HepG2 (cell line): ENCODE results near the gene TRIM15. TPM values are rescaled to one million over a fixed set of nuclear protein-coding genes. Genes with fewer than 3 reads are reported as not detected.

ENCODE experiments used
- CBFB ChIP-seq: sonication (generic); formaldehyde crosslinking; IDR thresholded peaks from 2 replicates; pipeline ENCODE4 v1.4.0; 2020; ENCODE audit warnings: missing genetic modification reagents
- FOXJ3 ChIP-seq: sonication (generic); formaldehyde crosslinking; IDR thresholded peaks from 2 replicates; pipeline ENCODE4 v1.4.0; 2020; ENCODE audit warnings: missing genetic modification reagents, mild to moderate bottlenecking, borderline replicate concordance
- FOXK2 ChIP-seq: fragments of 450-650 bp; IDR thresholded peaks from 2 replicates; pipeline ENCODE4 v1.6.1; 2016
- HOXA3 ChIP-seq: sonication (generic); formaldehyde crosslinking; IDR thresholded peaks from 2 replicates; pipeline ENCODE4 v1.5.0; 2020; ENCODE audit warnings: missing genetic modification reagents
- KLF6 ChIP-seq: IDR thresholded peaks from 2 replicates; pipeline ENCODE4 v1.8.0; 2016; ENCODE audit warnings: missing biosample characterization, missing genetic modification reagents
- MATR3 ChIP-seq: sonication (generic); formaldehyde crosslinking; IDR thresholded peaks from 2 replicates; pipeline ENCODE4 v1.4.0; 2020; ENCODE audit warnings: missing genetic modification reagents
- PAX8 ChIP-seq: sonication (generic); formaldehyde crosslinking; IDR thresholded peaks from 2 replicates; pipeline ENCODE4 v1.8.0; 2022; ENCODE audit warnings: mild to moderate bottlenecking, missing genetic modification reagents, borderline replicate concordance
- PHF5A ChIP-seq: IDR thresholded peaks from one replicate; pipeline ENCODE4 v1.6.1; 2018; ENCODE audit warnings: low read depth, missing genetic modification reagents; ENCODE audit not compliant: unreplicated experiment
- PHF8 ChIP-seq: sonication (generic); formaldehyde crosslinking; IDR thresholded peaks from 2 replicates; pipeline ENCODE4 v1.5.0; 2020; ENCODE audit warnings: missing genetic modification reagents
- POGZ ChIP-seq: sonication (generic); formaldehyde crosslinking; IDR thresholded peaks from 2 replicates; pipeline ENCODE4 v1.4.0; 2020; ENCODE audit warnings: mild to moderate bottlenecking, missing genetic modification reagents
- SSRP1 ChIP-seq: IDR thresholded peaks from 2 replicates; pipeline ENCODE4 v1.6.1; 2016; ENCODE audit warnings: control low read depth
- ZMYM4 ChIP-seq: sonication (generic); formaldehyde crosslinking; IDR thresholded peaks from 2 replicates; pipeline ENCODE4 v1.8.1; 2023; ENCODE audit warnings: mild to moderate bottlenecking, missing genetic modification reagents
- ZNF343 ChIP-seq: sonication (generic); formaldehyde crosslinking; IDR thresholded peaks from 2 replicates; pipeline ENCODE4 v1.4.0; 2020; ENCODE audit warnings: mild to moderate bottlenecking, missing genetic modification reagents
- ZNF563 ChIP-seq: sonication (generic); formaldehyde crosslinking; IDR thresholded peaks from 2 replicates; pipeline ENCODE4 v1.8.0; 2022; ENCODE audit warnings: mild to moderate bottlenecking, moderate library complexity, missing genetic modification reagents
- ZNF572 ChIP-seq: sonication (generic); formaldehyde crosslinking; IDR thresholded peaks from 2 replicates; pipeline ENCODE4 v1.5.1; 2020; ENCODE audit warnings: mild to moderate bottlenecking, missing genetic modification reagents
- ZNF577 ChIP-seq: sonication (generic); formaldehyde crosslinking; IDR thresholded peaks from 2 replicates; pipeline ENCODE4 v1.4.0; 2020; ENCODE audit warnings: mild to moderate bottlenecking, low read depth, missing genetic modification reagents, borderline replicate concordance
- ZNF746 ChIP-seq: sonication (generic); formaldehyde crosslinking; IDR thresholded peaks from 2 replicates; pipeline ENCODE4 v1.8.0; 2022; ENCODE audit warnings: mild to moderate bottlenecking, missing genetic modification reagents
- ZZZ3 ChIP-seq: sonication (generic); formaldehyde crosslinking; IDR thresholded peaks from 2 replicates; pipeline ENCODE4 v1.4.0; 2020; ENCODE audit warnings: missing genetic modification reagents, mild to moderate bottlenecking, borderline replicate concordance
- polyA plus RNA-seq, 8 experiments: library from polyadenylated mRNA; depleted of rRNA in 3 of 8; stranded (reverse) in 7 of 8; unstranded in 1 of 8; fragments of >200 nt; fragmentation: Illumina TruSeq in 4 of 8; extraction: Trizol in 4 of 8; gene quantifications; 2 replicates each; pipeline versions ENCODE4 v1.2.1 to v1.2.3, GENCODE V29; 2011 to 2016; ENCODE audit warnings: low read depth in 4 of 8, missing spikeins in 1 of 8, mixed read lengths in 1 of 8; ENCODE audit not compliant: insufficient read depth in 1 of 8
- total RNA-seq, 5 experiments: library from RNA; depleted of rRNA; stranded (reverse); fragments of >200 nt; fragmentation: Illumina TruSeq; extraction: Trizol; gene quantifications; 2 replicates each; pipeline ENCODE4 v1.2.3, GENCODE V29; 2016; ENCODE audit warnings: low read depth in 1 of 5
- TF ChIP-seq, protein P1 (sequence below): sonication (generic); formaldehyde crosslinking; IDR thresholded peaks from 2 replicates; pipeline ENCODE4 v1.4.0; 2020; ENCODE audit warnings: missing genetic modification reagents, borderline replicate concordance
- TF ChIP-seq, protein P2 (sequence below): IDR thresholded peaks from 2 replicates; pipeline ENCODE4 v1.6.1; 2018; ENCODE audit warnings: missing genetic modification reagents
- TF ChIP-seq, protein P3 (sequence below): sonication (generic); formaldehyde crosslinking; IDR thresholded peaks from 2 replicates; pipeline ENCODE4 v1.5.0; 2020; ENCODE audit warnings: missing genetic modification reagents
- TF ChIP-seq, protein P4 (sequence below): sonication (generic); formaldehyde crosslinking; IDR thresholded peaks from 2 replicates; pipeline ENCODE4 v1.9.0; 2021; ENCODE audit warnings: missing genetic modification reagents, borderline replicate concordance

The TRIM15 gene
- total and polyA plus RNA-seq, 2 of the 13 experiments (the other 11 are each of a cell fraction or from before 2014, with no cell fraction given), result 35.1 to 38.2 TPM

DNA sequence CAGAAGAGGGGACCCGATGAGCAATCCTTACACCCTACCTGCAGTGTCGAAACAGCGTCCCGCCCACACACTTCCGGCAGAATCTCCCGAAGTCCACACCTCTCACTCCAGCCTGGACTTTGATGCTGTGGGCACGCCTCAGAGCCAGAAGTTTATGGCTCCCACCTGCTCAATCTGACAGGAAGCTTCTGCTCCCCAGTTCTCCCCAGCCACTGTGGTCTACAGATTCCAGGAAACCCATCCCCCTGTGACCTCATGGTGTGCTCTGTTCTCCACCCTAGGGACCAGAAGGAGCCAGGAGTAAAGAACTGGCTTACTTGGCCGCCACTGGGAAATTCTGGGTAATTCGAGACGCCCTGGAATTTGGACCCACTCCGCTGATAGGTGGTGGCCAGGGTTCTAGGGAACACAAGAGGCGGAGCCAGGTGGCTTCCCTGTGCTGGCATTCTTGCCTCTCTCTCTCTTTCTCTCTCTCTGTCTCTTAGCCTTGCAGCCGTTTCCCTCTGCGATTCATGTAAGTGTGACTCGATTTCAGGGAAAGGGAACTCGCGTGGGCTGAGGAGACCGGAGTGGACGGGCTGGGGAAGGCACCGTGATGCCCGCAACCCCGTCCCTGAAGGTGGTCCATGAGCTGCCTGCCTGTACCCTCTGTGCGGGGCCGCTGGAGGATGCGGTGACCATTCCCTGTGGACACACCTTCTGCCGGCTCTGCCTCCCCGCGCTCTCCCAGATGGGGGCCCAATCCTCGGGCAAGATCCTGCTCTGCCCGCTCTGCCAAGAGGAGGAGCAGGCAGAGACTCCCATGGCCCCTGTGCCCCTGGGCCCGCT lies at the start of gene TRIM15 (continued):
- TF ChIP-seq, protein P1, sequence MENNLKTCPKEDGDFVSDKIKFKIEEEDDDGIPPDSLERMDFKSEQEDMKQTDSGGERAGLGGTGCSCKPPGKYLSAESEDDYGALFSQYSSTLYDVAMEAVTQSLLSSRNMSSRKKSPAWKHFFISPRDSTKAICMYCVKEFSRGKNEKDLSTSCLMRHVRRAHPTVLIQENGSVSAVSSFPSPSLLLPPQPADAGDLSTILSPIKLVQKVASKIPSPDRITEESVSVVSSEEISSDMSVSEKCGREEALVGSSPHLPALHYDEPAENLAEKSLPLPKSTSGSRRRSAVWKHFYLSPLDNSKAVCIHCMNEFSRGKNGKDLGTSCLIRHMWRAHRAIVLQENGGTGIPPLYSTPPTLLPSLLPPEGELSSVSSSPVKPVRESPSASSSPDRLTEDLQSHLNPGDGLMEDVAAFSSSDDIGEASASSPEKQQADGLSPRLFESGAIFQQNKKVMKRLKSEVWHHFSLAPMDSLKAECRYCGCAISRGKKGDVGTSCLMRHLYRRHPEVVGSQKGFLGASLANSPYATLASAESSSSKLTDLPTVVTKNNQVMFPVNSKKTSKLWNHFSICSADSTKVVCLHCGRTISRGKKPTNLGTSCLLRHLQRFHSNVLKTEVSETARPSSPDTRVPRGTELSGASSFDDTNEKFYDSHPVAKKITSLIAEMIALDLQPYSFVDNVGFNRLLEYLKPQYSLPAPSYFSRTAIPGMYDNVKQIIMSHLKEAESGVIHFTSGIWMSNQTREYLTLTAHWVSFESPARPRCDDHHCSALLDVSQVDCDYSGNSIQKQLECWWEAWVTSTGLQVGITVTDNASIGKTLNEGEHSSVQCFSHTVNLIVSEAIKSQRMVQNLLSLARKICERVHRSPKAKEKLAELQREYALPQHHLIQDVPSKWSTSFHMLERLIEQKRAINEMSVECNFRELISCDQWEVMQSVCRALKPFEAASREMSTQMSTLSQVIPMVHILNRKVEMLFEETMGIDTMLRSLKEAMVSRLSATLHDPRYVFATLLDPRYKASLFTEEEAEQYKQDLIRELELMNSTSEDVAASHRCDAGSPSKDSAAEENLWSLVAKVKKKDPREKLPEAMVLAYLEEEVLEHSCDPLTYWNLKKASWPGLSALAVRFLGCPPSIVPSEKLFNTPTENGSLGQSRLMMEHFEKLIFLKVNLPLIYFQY (CRISPR knock-in tag), result peak; percentile 83; the same call in 1 of the 2 replicates
- TF ChIP-seq, protein P2, sequence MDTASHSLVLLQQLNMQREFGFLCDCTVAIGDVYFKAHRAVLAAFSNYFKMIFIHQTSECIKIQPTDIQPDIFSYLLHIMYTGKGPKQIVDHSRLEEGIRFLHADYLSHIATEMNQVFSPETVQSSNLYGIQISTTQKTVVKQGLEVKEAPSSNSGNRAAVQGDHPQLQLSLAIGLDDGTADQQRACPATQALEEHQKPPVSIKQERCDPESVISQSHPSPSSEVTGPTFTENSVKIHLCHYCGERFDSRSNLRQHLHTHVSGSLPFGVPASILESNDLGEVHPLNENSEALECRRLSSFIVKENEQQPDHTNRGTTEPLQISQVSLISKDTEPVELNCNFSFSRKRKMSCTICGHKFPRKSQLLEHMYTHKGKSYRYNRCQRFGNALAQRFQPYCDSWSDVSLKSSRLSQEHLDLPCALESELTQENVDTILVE (CRISPR knock-in tag), result no peak; the same call in 1 of the 2 replicates
- TF ChIP-seq ZNF746 (CRISPR knock-in tag) (peak; percentile 93), PHF5A (CRISPR knock-in tag) (no peak), PHF8 (CRISPR knock-in tag) (peak; percentile 71; the same call in 1 of the 2 replicates), POGZ (peak; percentile 65; the same call in 1 of the 2 replicates), ZZZ3 (CRISPR knock-in tag) (peak; percentile 54; the same call in 1 of the 2 replicates), PAX8 (CRISPR knock-in tag) (peak; percentile 88), HOXA3 (CRISPR knock-in tag) (peak; percentile 74; the same call in 1 of the 2 replicates), FOXK2 (no peak), CBFB (no peak), KLF6 (peak; percentile 41; the same call in 1 of the 2 replicates), FOXJ3 (CRISPR knock-in tag) (no peak; the same call in 1 of the 2 replicates), ZNF577 (CRISPR knock-in tag) (no peak), ZNF563 (CRISPR knock-in tag) (peak; percentile 59; the same call in 1 of the 2 replicates), ZNF343 (peak; percentile 94), SSRP1 (CRISPR knock-in tag) (peak; percentile 84; the same call in 1 of the 2 replicates), MATR3 (no peak), ZMYM4 (CRISPR knock-in tag) (peak; percentile 73; the same call in 1 of the 2 replicates), ZNF572 (CRISPR knock-in tag) (peak; percentile 41; the same call in 1 of the 2 replicates)
- TF ChIP-seq, protein P3, sequence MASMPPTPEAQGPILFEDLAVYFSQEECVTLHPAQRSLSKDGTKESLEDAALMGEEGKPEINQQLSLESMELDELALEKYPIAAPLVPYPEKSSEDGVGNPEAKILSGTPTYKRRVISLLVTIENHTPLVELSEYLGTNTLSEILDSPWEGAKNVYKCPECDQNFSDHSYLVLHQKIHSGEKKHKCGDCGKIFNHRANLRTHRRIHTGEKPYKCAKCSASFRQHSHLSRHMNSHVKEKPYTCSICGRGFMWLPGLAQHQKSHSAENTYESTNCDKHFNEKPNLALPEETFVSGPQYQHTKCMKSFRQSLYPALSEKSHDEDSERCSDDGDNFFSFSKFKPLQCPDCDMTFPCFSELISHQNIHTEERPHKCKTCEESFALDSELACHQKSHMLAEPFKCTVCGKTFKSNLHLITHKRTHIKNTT, result no peak
- TF ChIP-seq, protein P4, sequence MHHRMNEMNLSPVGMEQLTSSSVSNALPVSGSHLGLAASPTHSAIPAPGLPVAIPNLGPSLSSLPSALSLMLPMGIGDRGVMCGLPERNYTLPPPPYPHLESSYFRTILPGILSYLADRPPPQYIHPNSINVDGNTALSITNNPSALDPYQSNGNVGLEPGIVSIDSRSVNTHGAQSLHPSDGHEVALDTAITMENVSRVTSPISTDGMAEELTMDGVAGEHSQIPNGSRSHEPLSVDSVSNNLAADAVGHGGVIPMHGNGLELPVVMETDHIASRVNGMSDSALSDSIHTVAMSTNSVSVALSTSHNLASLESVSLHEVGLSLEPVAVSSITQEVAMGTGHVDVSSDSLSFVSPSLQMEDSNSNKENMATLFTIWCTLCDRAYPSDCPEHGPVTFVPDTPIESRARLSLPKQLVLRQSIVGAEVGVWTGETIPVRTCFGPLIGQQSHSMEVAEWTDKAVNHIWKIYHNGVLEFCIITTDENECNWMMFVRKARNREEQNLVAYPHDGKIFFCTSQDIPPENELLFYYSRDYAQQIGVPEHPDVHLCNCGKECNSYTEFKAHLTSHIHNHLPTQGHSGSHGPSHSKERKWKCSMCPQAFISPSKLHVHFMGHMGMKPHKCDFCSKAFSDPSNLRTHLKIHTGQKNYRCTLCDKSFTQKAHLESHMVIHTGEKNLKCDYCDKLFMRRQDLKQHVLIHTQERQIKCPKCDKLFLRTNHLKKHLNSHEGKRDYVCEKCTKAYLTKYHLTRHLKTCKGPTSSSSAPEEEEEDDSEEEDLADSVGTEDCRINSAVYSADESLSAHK (CRISPR knock-in tag), result no peak
